SK-N-SH (cell line): Measurements from ENCODE around the gene TRMT44.

ENCODE experiments used
- CTCF ChIP-seq: fragments of 200-600 bp; sonication (generic); IDR thresholded peaks from 2 replicates; pipeline ENCODE4 v1.6.1; 2017; ENCODE audit warnings: antibody characterized with exemption, mild to moderate bottlenecking, moderate library complexity
- EP300 ChIP-seq, 2 experiments: IDR thresholded peaks; 2 replicates each; pipeline versions ENCODE4 v1.4.0 to v1.6.1; 2012; ENCODE audit warnings: borderline replicate concordance in 1 of 2, low read depth in 1 of 2, low read length in 1 of 2
- EZH2phosphoT487 ChIP-seq: fragments of 200-600 bp; sonication (generic); IDR thresholded peaks from 2 replicates; pipeline ENCODE4 v1.6.1; 2017; ENCODE audit warnings: low read depth, mixed run types, mild to moderate bottlenecking, antibody characterized with exemption, moderate library complexity, borderline replicate concordance
- JUND ChIP-seq: IDR thresholded peaks from 2 replicates; pipeline ENCODE4 v1.4.0; 2012
- MAX ChIP-seq: IDR thresholded peaks from 2 replicates; pipeline ENCODE4 v1.4.0; 2012; ENCODE audit warnings: low read depth
- MXI1 ChIP-seq: IDR thresholded peaks from 2 replicates; pipeline ENCODE4 v1.6.1; 2012; ENCODE audit warnings: mild to moderate bottlenecking, low read depth, low read length, improper control_type of control experiment
- POLR2AphosphoS5 ChIP-seq: IDR thresholded peaks from 2 replicates; pipeline ENCODE4 v1.6.1; 2012; ENCODE audit warnings: low read depth, low read length
- REST ChIP-seq: IDR thresholded peaks from 2 replicates; pipeline ENCODE4 v1.6.1; 2012; ENCODE audit warnings: mild to moderate bottlenecking, low read depth, low read length, moderate library complexity
- SMC3 ChIP-seq: IDR thresholded peaks from 2 replicates; pipeline ENCODE4 v1.6.1; 2012; ENCODE audit warnings: low read depth, low read length, improper control_type of control experiment
- USF2 ChIP-seq: fragments of 150-350 bp; IDR thresholded peaks from 2 replicates; pipeline ENCODE4 v1.6.1; 2017; ENCODE audit warnings: antibody characterized with exemption, low read length, low read depth, borderline replicate concordance
- YY1 ChIP-seq: IDR thresholded peaks from 2 replicates; pipeline ENCODE4 v1.4.0; 2012; ENCODE audit warnings: low read depth, mild to moderate bottlenecking

GRCh38 chr4:8473920-8474590 lies 33.5 kb downstream of the TRMT44 start:
- TF ChIP-seq CTCF (no peak), EP300 (IDR thresholded peaks at IDR 0.05; ENCODE audit: borderline replicate concordance in 1 of 2, low read depth in 1 of 2, low read length in 1 of 2) (no peak), REST (no peak), USF2 (no peak), POLR2AphosphoS5 (no peak), YY1 (no peak), MXI1 (no peak), SMC3 (no peak), MAX (no peak), EZH2phosphoT487 (no peak), JUND (no peak)
